Dermis microvascular lymphatic vessel endothelial cell (primary cell): ENCODE results near the gene SMIM32. TPM values are rescaled to one million over a fixed set of nuclear protein-coding genes. Genes with fewer than 3 reads are reported as not detected.

ENCODE experiments used
- total RNA-seq: library from RNA; depleted of rRNA; stranded (reverse); fragments of >200 nt; gene quantifications from 2 replicates; pipeline ENCODE4 v1.2.1, GENCODE V29; 2014

SMIM32 gene
- total RNA-seq, 1 donor from 2014 or later = not detected

Other genes with a start within 250 kb of the SMIM32 start
- not detected in 2 replicates for gene LECT2, start 238.2 kb downstream of the SMIM32 start, total RNA-seq
- 2.4 and 10.5 TPM in 2 replicates for gene TGFBI, start 164.2 kb downstream of the SMIM32 start, total RNA-seq
- 29.0 and 38.6 TPM in 2 replicates for gene SMAD5, start 60.3 kb downstream of the SMIM32 start, total RNA-seq
- not detected in 2 replicates for gene TRPC7, start 172.4 kb upstream of the SMIM32 start, total RNA-seq